PC-9 (cell line): ENCODE data around the gene PTPN1. TPM values are rescaled to one million over a fixed set of nuclear protein-coding genes. Genes with fewer than 3 reads are reported as not detected.

Experiments
- BruUV-seq: library from RNA; stranded (reverse); fragments of 400-500 nt; replicated peaks from 2 replicates; lab custom pipeline; 2021; lab: Mats Ljungman, UMichigan
- CTCF ChIA-PET: fragments of 300-600 bp; sonication (Branson Sonifier 250); formaldehyde crosslinking; loops from one replicate; lab custom pipeline; 2022; ENCODE audit warnings: antibody characterized with exemption; lab: Charles Lee
- POLR2A ChIA-PET: fragments of 300-600 bp; sonication (Branson Sonifier 250); formaldehyde crosslinking; loops from one replicate; lab custom pipeline; 2022; ENCODE audit warnings: antibody characterized with exemption; ENCODE audit not compliant: unreplicated experiment; lab: Charles Lee
- DNase-seq, 2 experiments: peaks; one replicate each; pipeline versions ENCODE4 v3.0.0 to v3.0.0-alpha.2; 2015 to 2022; ENCODE audit warnings: mixed read lengths in 1 of 2
- H2AFZ ChIP-seq: fragments of 200-600 bp; sonication (generic); 2 replicates; pipeline ENCODE4 v1.8.1; 2017; ENCODE audit warnings: antibody characterized with exemption
- H3F3A ChIP-seq: fragments of 200-600 bp; sonication (generic); 2 replicates; pipeline ENCODE4 v1.8.1; 2017; ENCODE audit warnings: antibody characterized with exemption, mild to moderate bottlenecking, low read depth; ENCODE audit not compliant: insufficient read depth
- H3K27ac ChIP-seq: fragments of 200-600 bp; sonication (generic); 2 replicates; pipeline ENCODE4 v1.6.1; 2016; ENCODE audit warnings: mixed run types
- H3K27me3 ChIP-seq: fragments of 200-600 bp; sonication (generic); 2 replicates; pipeline ENCODE4 v1.6.1; 2016; ENCODE audit warnings: low read depth, mixed run types; ENCODE audit not compliant: insufficient read depth
- H3K36me3 ChIP-seq: fragments of 200-600 bp; sonication (generic); 2 replicates; pipeline ENCODE4 v1.6.1; 2016; ENCODE audit warnings: low read depth, mixed run types
- H3K4me1 ChIP-seq: fragments of 200-600 bp; sonication (generic); replicated peaks from 2 replicates; pipeline ENCODE4 v1.6.1; 2016; ENCODE audit warnings: mixed run types; ENCODE audit not compliant: insufficient read depth
- H3K4me2 ChIP-seq: fragments of 200-600 bp; sonication (generic); 2 replicates; pipeline ENCODE4 v1.6.1; 2017; ENCODE audit warnings: mixed run types
- H3K4me3 ChIP-seq: fragments of 200-600 bp; sonication (generic); 2 replicates; pipeline ENCODE4 v1.6.1; 2016; ENCODE audit warnings: mixed run types
- H3K79me2 ChIP-seq: fragments of 200-600 bp; sonication (generic); 2 replicates; pipeline ENCODE4 v1.6.1; 2017; ENCODE audit warnings: low read depth, mixed run types
- H3K9me2 ChIP-seq: fragments of 200-600 bp; sonication (generic); 2 replicates; pipeline ENCODE4 v1.8.1; 2017; ENCODE audit warnings: mild to moderate bottlenecking; ENCODE audit not compliant: insufficient read depth
- H3K9me3 ChIP-seq: fragments of 200-600 bp; sonication (generic); 2 replicates; pipeline ENCODE4 v1.8.1; 2016; ENCODE audit warnings: low read depth; ENCODE audit not compliant: insufficient read depth
- H4K20me1 ChIP-seq: fragments of 200-600 bp; sonication (generic); 2 replicates; pipeline ENCODE4 v1.8.1; 2017; ENCODE audit not compliant: insufficient read depth
- EZH2 ChIP-seq: fragments of 200-600 bp; sonication (generic); IDR thresholded peaks from 2 replicates; pipeline ENCODE4 v1.8.0; 2017; ENCODE audit warnings: antibody characterized with exemption, low read depth
- intact Hi-C: fragments of 100-400 bp; cut with micrococcal nuclease; formaldehyde crosslinking; loops from one replicate; pipeline ENCODE4 v1.10.0; 2022; ENCODE audit not compliant: unreplicated experiment
- microRNA-seq: library from miRNA; unstranded; fragments of <30 nt; microRNA quantifications from one replicate; pipeline ENCODE4 v1.2.0, GENCODE V29; 2021; ENCODE audit warnings: borderline number of aligned reads, borderline replicate concordance
- total RNA-seq: library from RNA; stranded (reverse); gene quantifications from 2 replicates; pipeline ENCODE4 v1.2.3, GENCODE V29; 2021
- TF ChIP-seq, protein P1 (sequence below): fragments of 200-600 bp; sonication (generic); conservative IDR thresholded peaks from 2 replicates; pipeline ENCODE4 v1.6.1; 2017; ENCODE audit warnings: mixed run types, antibody characterized with exemption, mild to moderate bottlenecking, moderate library complexity

PTPN1 gene
- total RNA-seq, 1 experiment from 2014 or later, result 59.8 TPM

DNA sequence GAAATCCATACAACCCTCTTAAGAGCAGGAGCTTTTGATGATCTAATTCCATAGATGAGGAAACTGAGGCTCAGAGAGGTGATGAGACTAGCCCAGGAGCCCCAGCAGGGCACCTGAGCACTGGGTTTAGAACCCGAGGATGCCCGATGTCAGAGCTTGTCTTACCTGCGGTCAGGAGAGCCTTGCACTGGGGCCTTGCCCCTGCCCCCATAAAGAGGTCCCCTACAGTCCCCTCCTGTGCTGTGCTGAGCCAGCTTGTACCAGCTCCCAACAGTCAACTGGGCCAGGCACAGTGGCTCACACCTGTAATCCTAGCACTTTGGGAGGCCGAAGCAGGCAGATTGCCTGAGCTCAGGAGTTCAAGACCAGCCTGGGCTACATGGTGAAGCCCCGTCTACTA is 122.5 kb downstream of the PTPN1 start:
- no TSS peak for BruUV-seq
- no peak for TF ChIP-seq EZH2
- TF ChIP-seq, protein P1, sequence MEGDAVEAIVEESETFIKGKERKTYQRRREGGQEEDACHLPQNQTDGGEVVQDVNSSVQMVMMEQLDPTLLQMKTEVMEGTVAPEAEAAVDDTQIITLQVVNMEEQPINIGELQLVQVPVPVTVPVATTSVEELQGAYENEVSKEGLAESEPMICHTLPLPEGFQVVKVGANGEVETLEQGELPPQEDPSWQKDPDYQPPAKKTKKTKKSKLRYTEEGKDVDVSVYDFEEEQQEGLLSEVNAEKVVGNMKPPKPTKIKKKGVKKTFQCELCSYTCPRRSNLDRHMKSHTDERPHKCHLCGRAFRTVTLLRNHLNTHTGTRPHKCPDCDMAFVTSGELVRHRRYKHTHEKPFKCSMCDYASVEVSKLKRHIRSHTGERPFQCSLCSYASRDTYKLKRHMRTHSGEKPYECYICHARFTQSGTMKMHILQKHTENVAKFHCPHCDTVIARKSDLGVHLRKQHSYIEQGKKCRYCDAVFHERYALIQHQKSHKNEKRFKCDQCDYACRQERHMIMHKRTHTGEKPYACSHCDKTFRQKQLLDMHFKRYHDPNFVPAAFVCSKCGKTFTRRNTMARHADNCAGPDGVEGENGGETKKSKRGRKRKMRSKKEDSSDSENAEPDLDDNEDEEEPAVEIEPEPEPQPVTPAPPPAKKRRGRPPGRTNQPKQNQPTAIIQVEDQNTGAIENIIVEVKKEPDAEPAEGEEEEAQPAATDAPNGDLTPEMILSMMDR, result no peak
- H3K4me3 ChIP-seq, result no peak overlapping the region

DNA sequence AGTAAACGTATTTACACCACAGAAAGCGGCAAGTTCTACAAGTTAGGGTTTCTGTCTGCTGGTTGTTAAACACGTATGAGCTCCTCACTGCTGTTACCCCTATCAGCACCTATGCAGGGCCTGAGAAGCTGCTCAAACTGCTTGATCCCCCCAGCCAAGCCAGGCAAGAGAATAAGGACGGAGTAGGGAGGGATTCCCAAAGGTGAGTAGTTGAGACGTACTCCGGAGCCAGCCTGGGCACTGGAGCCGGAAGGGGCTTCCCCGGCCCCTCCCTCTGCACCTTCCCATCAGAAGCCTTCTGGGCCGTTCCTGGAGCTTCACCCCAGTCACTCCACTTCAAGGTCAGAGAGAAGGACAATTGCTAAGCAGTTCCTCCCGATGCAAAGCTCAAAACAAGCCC is 123.2 kb downstream of the PTPN1 start:
- no peaks in the 10 kb centered on the region for H3K79me2 ChIP-seq
- CTCF ChIA-PET, result no interaction called here
- H3F3A ChIP-seq, result peaks cover 35% of the 10 kb centered on the region; the same call in 1 of the 2 replicates
- no peaks in the 10 kb centered on the region for H3K36me3 ChIP-seq
- H3K4me3 ChIP-seq, result no peak overlapping the region
- H2AFZ ChIP-seq, result no peak overlapping the region
- POLR2A ChIA-PET, result interaction anchor here (0.5 to 0.7 kb wide), 2 partner anchors 71 to 138 kb away, joined by 3 to 16 read pairs; no protein-coding TSS in a partner anchor
- DNase-seq, result no peak
- BruUV-seq, result no TSS peak
- H3K4me2 ChIP-seq, result no peak overlapping the region
- no peaks in the 10 kb centered on the region for H3K27me3 ChIP-seq
- H3K27ac ChIP-seq, result no peak overlapping the region
- H3K9me3 ChIP-seq, result no peaks in the 10 kb centered on the region
- intact Hi-C loops, result no loop called here
- TF ChIP-seq, protein P1, result no peak
- TF ChIP-seq EZH2, result no peak
- peaks cover 40% of the 10 kb centered on the region for H3K4me1 ChIP-seq
- H4K20me1 ChIP-seq, result no peaks in the 10 kb centered on the region
- no peaks in the 10 kb centered on the region for H3K9me2 ChIP-seq

More for the DNA sequence above, 122.5 kb downstream of the PTPN1 start:
- Histone ChIP-seq H3K4me1 (peaks cover 34% of the 10 kb centered on the region), H3K27me3 (no peaks in the 10 kb centered on the region), H3K27ac (no peak overlapping the region), H3K9me3 (no peaks in the 10 kb centered on the region), H3K36me3 (no peaks in the 10 kb centered on the region), H2AFZ (no peak overlapping the region), H3F3A (peaks cover 37% of the 10 kb centered on the region; the same call in 1 of the 2 replicates), H3K79me2 (no peaks in the 10 kb centered on the region), H4K20me1 (no peaks in the 10 kb centered on the region), H3K4me2 (no peak overlapping the region), H3K9me2 (no peaks in the 10 kb centered on the region)
- CTCF ChIA-PET, result interaction anchor here (0.5 kb wide), 1 partner anchor 26 kb away, joined by 3 read pairs; no protein-coding TSS in a partner anchor
- POLR2A ChIA-PET, result interaction anchor here (0.5 kb wide), 1 partner anchor 137 kb away, joined by 3 read pairs; no protein-coding TSS in a partner anchor
- DNase-seq, result no peak
- intact Hi-C loops, result no loop called here

DNA sequence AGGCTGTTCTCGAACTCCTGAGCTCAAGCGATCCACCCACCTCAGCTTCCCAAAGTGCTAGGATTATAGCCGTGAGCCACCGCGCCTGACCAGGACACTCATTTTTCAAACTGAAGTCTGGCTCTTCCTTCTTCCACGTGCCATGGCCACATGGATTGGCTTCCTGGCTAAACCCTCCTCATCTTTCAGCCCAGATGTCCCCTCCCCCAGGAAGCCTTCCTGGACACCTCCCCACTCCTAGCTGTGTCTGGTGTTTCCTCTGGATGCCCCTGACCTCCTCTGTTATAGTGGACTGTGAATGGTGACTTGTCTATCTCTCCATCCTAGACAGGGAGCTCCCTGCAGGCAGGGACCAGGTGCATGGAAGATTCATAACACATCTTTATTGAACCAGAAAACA is 124.0 kb downstream of the PTPN1 start:
- DNase-seq, result no peak
- Histone ChIP-seq H3K4me1 (peaks cover 45% of the 10 kb centered on the region), H3K9me3 (no peaks in the 10 kb centered on the region), H4K20me1 (no peaks in the 10 kb centered on the region), H3K9me2 (no peaks in the 10 kb centered on the region), H3F3A (peaks cover 33% of the 10 kb centered on the region; the same call in 1 of the 2 replicates), H2AFZ (no peak overlapping the region), H3K27ac (no peak overlapping the region), H3K79me2 (no peaks in the 10 kb centered on the region), H3K36me3 (no peaks in the 10 kb centered on the region), H3K27me3 (no peaks in the 10 kb centered on the region), H3K4me2 (no peak overlapping the region), H3K4me3 (no peak overlapping the region)
- CTCF ChIA-PET, result interaction anchor here (0.5 to 1.1 kb wide), 2 partner anchors 29 to 140 kb away, joined by 3 to 5 read pairs; no protein-coding TSS in a partner anchor
- POLR2A ChIA-PET, result no interaction called here
- intact Hi-C loops, result no loop called here
- TF ChIP-seq EZH2, result no peak
- TF ChIP-seq, protein P1, result no peak
- no TSS peak for BruUV-seq

Small RNA genes within 50 kb of the gene (microRNA-seq; reads per million reads assigned to microRNA genes)
- gene MIR1302-5, result not detected
- not detected for gene MIR645

Other genes starting within 250 kb of the PTPN1 start
- gene RIPOR3, start 181.2 kb downstream of the PTPN1 start, total RNA-seq, result 4.1 and 6.3 TPM in 2 replicates
- 52.2 and 80.3 TPM in 2 replicates for gene PARD6B, start 221.2 kb downstream of the PTPN1 start, total RNA-seq